Activated CD8-positive, alpha-beta T cell treated with anti-CD3 and anti-CD28 coated beads for 36 hours (primary cell): ENCODE measurements around the gene FHIP1B. TPM values are rescaled to one million over a fixed set of nuclear protein-coding genes. Genes with fewer than 3 reads are reported as not detected.
A peak's percentile ranks its signal among the peaks of the same experiment; 100 is the strongest.
"Not testable (repeated sequence)": the region's sequence is repeated elsewhere in the genome, so short reads cannot be mapped to it uniquely, and the experiment has no call there.

ENCODE experiments used
- ATAC-seq: fragments of 200-7000 bp; cut with Tn5 transposase; one replicate; pipeline ENCODE4 v1.10.0; 2021; ENCODE audit warnings: mild to moderate bottlenecking, moderate library complexity
- CTCF ChIA-PET: fragments of 350-600 bp; sonication (Branson Sonifier 250); formaldehyde crosslinking; loops from one replicate; lab custom pipeline; 2021; ENCODE audit warnings: antibody characterized with exemption; lab: Charles Lee
- POLR2A ChIA-PET: fragments of 350-600 bp; sonication (Branson Sonifier 250); formaldehyde crosslinking; loops from one replicate; lab custom pipeline; 2021; ENCODE audit warnings: antibody characterized with exemption; lab: Charles Lee
- DNase-seq: peaks from one replicate; pipeline ENCODE4 v3.0.0-alpha.2; 2020
- H3K27ac Mint-ChIP-seq: one replicate; pipeline ENCODE4 v1.8.0; 2021; ENCODE audit warnings: mild to moderate bottlenecking, mixed read lengths
- H3K27me3 Mint-ChIP-seq: one replicate; pipeline ENCODE4 v1.8.0; 2021; ENCODE audit warnings: mixed read lengths
- H3K36me3 Mint-ChIP-seq: one replicate; pipeline ENCODE4 v1.8.0; 2021; ENCODE audit warnings: low read depth, mixed read lengths
- H3K4me1 Mint-ChIP-seq: one replicate; pipeline ENCODE4 v1.8.0; 2021; ENCODE audit warnings: low read depth, mixed read lengths
- H3K4me3 Mint-ChIP-seq: one replicate; pipeline ENCODE4 v1.8.0; 2021; ENCODE audit warnings: mild to moderate bottlenecking, moderate library complexity, mixed read lengths
- H3K9me3 Mint-ChIP-seq: one replicate; pipeline ENCODE4 v1.8.0; 2021; ENCODE audit warnings: mixed read lengths
- CTCF ChIP-seq: fragments of 200-600 bp; IDR thresholded peaks from one replicate; pipeline ENCODE4 v1.8.0; 2022; ENCODE audit warnings: antibody characterized with exemption, mild to moderate bottlenecking
- intact Hi-C: fragments of 100-400 bp; cut with micrococcal nuclease; formaldehyde crosslinking; loops from one replicate; pipeline ENCODE4 v1.10.0; 2022
- total RNA-seq, 2 experiments: library from RNA; stranded (reverse); gene quantifications; one replicate each; pipeline ENCODE4 v1.2.3, GENCODE V29; 2021

The FHIP1B gene
- total RNA-seq, 2 experiments from 2014 or later: 14.9 to 15.1 TPM

GRCh38 chr11:6251120-6251733, 16.8 kb upstream of the FHIP1B start:
- peak; percentile 96 for ATAC-seq
- Mint-ChIP-seq H3K9me3 (no peaks in the 10 kb centered on the region), H3K4me1 (no peaks in the 10 kb centered on the region), H3K27ac (no peak overlapping the region), H3K4me3 (no peak overlapping the region), H3K36me3 (no peaks in the 10 kb centered on the region), H3K27me3 (no peaks in the 10 kb centered on the region)
- peak; percentile 73 for DNase-seq
- POLR2A ChIA-PET: interaction anchor here (1.8 kb wide), 1 partner anchor 9 kb away, joined by 6 read pairs; the partner anchor contains the start of gene CCKBR
- TF ChIP-seq CTCF: peak; percentile 87
- intact Hi-C loops: loop anchor here (5.0 kb wide), 1 partner anchor 101 kb away; no protein-coding TSS in a partner anchor
- CTCF ChIA-PET: interaction anchor here (0.6 to 8.7 kb wide), 36 partner anchors 9 to 259 kb away, joined by 3 to 106 read pairs (median 5); partner anchors contain the start of genes C11orf42, CAVIN3, CCKBR and CNGA4

GRCh38 chr11:6249770-6250555, 15.5 kb upstream of the FHIP1B start:
- ChIA-PET CTCF (interaction anchor here (1.0 to 8.7 kb wide), 11 partner anchors 8 to 194 kb away, joined by 3 to 106 read pairs (median 21); partner anchors contain the start of genes CAVIN3, CCKBR, CNGA4 and FHIP1B), POLR2A (interaction anchor here (1.8 kb wide), 1 partner anchor 10 kb away, joined by 6 read pairs; the partner anchor contains the start of gene CCKBR)
- Mint-ChIP-seq H3K4me3 (no peak overlapping the region), H3K27me3 (no peaks in the 10 kb centered on the region), H3K36me3 (no peaks in the 10 kb centered on the region), H3K9me3 (no peaks in the 10 kb centered on the region), H3K27ac (no peak overlapping the region), H3K4me1 (no peaks in the 10 kb centered on the region)
- DNase-seq (no peak), ATAC-seq (no peak)
- no peak for TF ChIP-seq CTCF
- intact Hi-C loops: loop anchor here (5.0 kb wide), 1 partner anchor 102 kb away; no protein-coding TSS in a partner anchor

- POLR2A ChIA-PET, H3K4me3 Mint-ChIP-seq, H3K36me3 Mint-ChIP-seq, ATAC-seq, H3K27ac Mint-ChIP-seq, H3K27me3 Mint-ChIP-seq, intact Hi-C loops, DNase-seq, H3K9me3 Mint-ChIP-seq, H3K4me1 Mint-ChIP-seq: not testable (repeated sequence)
- CTCF ChIA-PET: interaction anchor here (1.0 to 8.7 kb wide), 3 partner anchors 34 to 113 kb away, joined by 3 to 106 read pairs (median 70); no protein-coding TSS in a partner anchor
Measured at GRCh38 chr11:6248897-6249296, 14.5 kb upstream of the FHIP1B start.

- no peak for ATAC-seq
- Mint-ChIP-seq H3K27ac (no peak overlapping the region), H3K4me1 (no peaks in the 10 kb centered on the region), H3K4me3 (no peak overlapping the region), H3K9me3 (no peaks in the 10 kb centered on the region), H3K27me3 (peaks cover 2% of the 10 kb centered on the region), H3K36me3 (no peaks in the 10 kb centered on the region)
- intact Hi-C loops: no loop called here
- no peak for TF ChIP-seq CTCF
- POLR2A ChIA-PET: no interaction called here
- CTCF ChIA-PET: interaction anchor here (7.4 kb wide), 1 partner anchor 114 kb away, joined by 70 read pairs; no protein-coding TSS in a partner anchor
- DNase-seq: no peak
Measured at GRCh38 chr11:6248248-6248647, 13.8 kb upstream of the FHIP1B start.

GRCh38 chr11:6245536-6245935, 11.1 kb upstream of the FHIP1B start:
- H3K4me1 Mint-ChIP-seq: no peaks in the 10 kb centered on the region
- H3K4me3 Mint-ChIP-seq: no peak overlapping the region
- H3K27ac Mint-ChIP-seq: no peak overlapping the region
- H3K9me3 Mint-ChIP-seq: no peaks in the 10 kb centered on the region
- H3K36me3 Mint-ChIP-seq: no peaks in the 10 kb centered on the region
- ATAC-seq: no peak
- DNase-seq: no peak
- no peak for TF ChIP-seq CTCF
- intact Hi-C loops: no loop called here
- POLR2A ChIA-PET: interaction anchor here (1.5 kb wide), 1 partner anchor 9 kb away, joined by 3 read pairs; no protein-coding TSS in a partner anchor
- H3K27me3 Mint-ChIP-seq: peaks cover 2% of the 10 kb centered on the region
- CTCF ChIA-PET: interaction anchor here (1.2 to 3.1 kb wide), 2 partner anchors 108 to 117 kb away, joined by 4 to 11 read pairs; no protein-coding TSS in a partner anchor
